ENCODE measurements around the gene SPATA3. TPM values are rescaled to one million over a fixed set of nuclear protein-coding genes. Genes with fewer than 3 reads are reported as not detected.

SPATA3 gene
- total RNA-seq, 6 experiments from 2014 or later, result not detected

GRCh38 chr2:231008131-231008530, 12.2 kb downstream of the SPATA3 start:
- H3K4me3 Mint-ChIP-seq, result no peak overlapping the region
- no peaks in the 10 kb centered on the region; the same call in 1 of the 2 replicates for H3K4me1 Mint-ChIP-seq (ENCODE audit: low read depth)
- peaks cover 58% of the 10 kb centered on the region for H3K27me3 Mint-ChIP-seq (ENCODE audit: insufficient read depth)
- H3K9me3 Mint-ChIP-seq, result peaks cover 11% of the 10 kb centered on the region
- TF ChIP-seq, protein P1, sequence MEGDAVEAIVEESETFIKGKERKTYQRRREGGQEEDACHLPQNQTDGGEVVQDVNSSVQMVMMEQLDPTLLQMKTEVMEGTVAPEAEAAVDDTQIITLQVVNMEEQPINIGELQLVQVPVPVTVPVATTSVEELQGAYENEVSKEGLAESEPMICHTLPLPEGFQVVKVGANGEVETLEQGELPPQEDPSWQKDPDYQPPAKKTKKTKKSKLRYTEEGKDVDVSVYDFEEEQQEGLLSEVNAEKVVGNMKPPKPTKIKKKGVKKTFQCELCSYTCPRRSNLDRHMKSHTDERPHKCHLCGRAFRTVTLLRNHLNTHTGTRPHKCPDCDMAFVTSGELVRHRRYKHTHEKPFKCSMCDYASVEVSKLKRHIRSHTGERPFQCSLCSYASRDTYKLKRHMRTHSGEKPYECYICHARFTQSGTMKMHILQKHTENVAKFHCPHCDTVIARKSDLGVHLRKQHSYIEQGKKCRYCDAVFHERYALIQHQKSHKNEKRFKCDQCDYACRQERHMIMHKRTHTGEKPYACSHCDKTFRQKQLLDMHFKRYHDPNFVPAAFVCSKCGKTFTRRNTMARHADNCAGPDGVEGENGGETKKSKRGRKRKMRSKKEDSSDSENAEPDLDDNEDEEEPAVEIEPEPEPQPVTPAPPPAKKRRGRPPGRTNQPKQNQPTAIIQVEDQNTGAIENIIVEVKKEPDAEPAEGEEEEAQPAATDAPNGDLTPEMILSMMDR (IDR thresholded peaks at IDR 0.05), result no peak
- no peak overlapping the region for H3K27ac Mint-ChIP-seq
- H3K36me3 Mint-ChIP-seq (ENCODE audit: low read depth), result peaks cover 9% of the 10 kb centered on the region
- DNase-seq, result no peak

GRCh38 chr2:231009236-231009919, 13.5 kb downstream of the SPATA3 start:
- no peak overlapping the region for H3K27ac Mint-ChIP-seq
- H3K4me1 Mint-ChIP-seq (ENCODE audit: low read depth), result no peaks in the 10 kb centered on the region; the same call in 1 of the 2 replicates
- no peak for DNase-seq
- peaks cover 9% of the 10 kb centered on the region for H3K36me3 Mint-ChIP-seq (ENCODE audit: low read depth)
- TF ChIP-seq, protein P1 (IDR thresholded peaks at IDR 0.05), result no peak
- peaks cover 11% of the 10 kb centered on the region for H3K9me3 Mint-ChIP-seq
- H3K4me3 Mint-ChIP-seq, result no peak overlapping the region
- peaks cover 52% of the 10 kb centered on the region for H3K27me3 Mint-ChIP-seq (ENCODE audit: insufficient read depth)

DNA sequence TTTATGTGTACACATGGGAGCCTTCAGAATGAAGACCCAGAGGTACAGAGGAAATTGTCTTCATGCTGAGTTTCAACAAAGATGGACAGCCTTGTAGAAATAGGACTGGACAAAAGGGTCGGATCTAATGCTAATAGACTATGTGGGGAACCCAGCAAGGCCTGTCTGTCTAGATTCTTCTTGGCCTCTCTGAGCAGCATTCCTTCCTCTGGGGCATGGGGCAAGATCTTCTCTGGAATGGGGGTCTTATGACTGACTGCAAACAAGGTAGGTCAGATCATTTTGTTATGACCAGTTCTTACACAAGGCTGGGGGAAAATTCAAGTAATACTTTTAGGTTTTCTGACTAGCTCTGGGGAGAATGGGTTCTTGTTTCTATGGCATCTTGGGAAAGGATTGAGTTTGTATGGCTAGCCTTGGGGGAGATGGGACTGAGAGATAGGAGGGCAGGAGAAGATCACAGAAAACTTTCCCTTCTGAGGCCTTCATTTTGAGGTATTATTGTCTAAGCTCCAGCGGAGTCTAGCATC, 14.3 kb downstream of the SPATA3 start:
- peaks cover 4% of the 10 kb centered on the region for H3K36me3 Mint-ChIP-seq (ENCODE audit: low read depth)
- H3K27me3 Mint-ChIP-seq (ENCODE audit: insufficient read depth), result peaks cover 47% of the 10 kb centered on the region
- TF ChIP-seq, protein P1 (IDR thresholded peaks at IDR 0.05), result no peak
- no peak for DNase-seq
- H3K27ac Mint-ChIP-seq, result no peak overlapping the region
- no peak overlapping the region for H3K4me3 Mint-ChIP-seq
- no peaks in the 10 kb centered on the region; the same call in 1 of the 2 replicates for H3K4me1 Mint-ChIP-seq (ENCODE audit: low read depth)
- H3K9me3 Mint-ChIP-seq, result peaks cover 4% of the 10 kb centered on the region

- TF ChIP-seq, protein P1 (IDR thresholded peaks at IDR 0.05), result no peak
- DNase-seq, result no peak
- H3K9me3 Mint-ChIP-seq, result no peaks in the 10 kb centered on the region
- H3K36me3 Mint-ChIP-seq (ENCODE audit: low read depth), result no peaks in the 10 kb centered on the region
- H3K4me1 Mint-ChIP-seq (ENCODE audit: low read depth), result no peaks in the 10 kb centered on the region; the same call in 1 of the 2 replicates
- H3K27me3 Mint-ChIP-seq (ENCODE audit: insufficient read depth), result peaks cover 40% of the 10 kb centered on the region
- no peak overlapping the region for H3K4me3 Mint-ChIP-seq
- H3K27ac Mint-ChIP-seq, result no peak overlapping the region
Observed at GRCh38 chr2:231011526-231011925, 15.6 kb downstream of the SPATA3 start.

- Mint-ChIP-seq H3K9me3 (no peaks in the 10 kb centered on the region), H3K27me3 (ENCODE audit: insufficient read depth) (peaks cover 43% of the 10 kb centered on the region), H3K27ac (no peak overlapping the region), H3K4me3 (no peak overlapping the region), H3K36me3 (ENCODE audit: low read depth) (no peaks in the 10 kb centered on the region), H3K4me1 (ENCODE audit: low read depth) (no peaks in the 10 kb centered on the region; the same call in 1 of the 2 replicates)
- DNase-seq, result no peak
- TF ChIP-seq, protein P1 (IDR thresholded peaks at IDR 0.05), result no peak
Observed at GRCh38 chr2:231012463-231012862, 16.5 kb downstream of the SPATA3 start.
